CD14-positive monocyte (primary cell): ENCODE measurements around the gene CTNNA3. TPM values are rescaled to one million over a fixed set of nuclear protein-coding genes. Genes with fewer than 3 reads are reported as not detected.

Experiments used
- DNase-seq, 3 donors: peaks; one replicate each; pipeline ENCODE4 v3.0.0-alpha.2; 2011 to 2022
- H2AFZ ChIP-seq: 2 replicates; pipeline ENCODE4 v1.6.0; 2012; ENCODE audit warnings: mild to moderate bottlenecking, low read depth, low read length, inconsistent platforms; ENCODE audit not compliant: insufficient read depth, poor library complexity, severe bottlenecking
- H3K27ac ChIP-seq, 2 donors: 1 replicate in 1 of 2; 2 replicates in 1 of 2; pipeline ENCODE4 v1.5.1; 2012 to 2013; ENCODE audit warnings: low read length in 2 of 2, control low read depth in 1 of 2, inconsistent platforms in 1 of 2, low read depth in 1 of 2, mild to moderate bottlenecking in 1 of 2
- H3K27me3 ChIP-seq, 2 donors: one replicate each; pipeline versions ENCODE4 v1.6.0 to v1.6.1; 2011 to 2013; ENCODE audit warnings: low read length in 2 of 2; ENCODE audit not compliant: control insufficient read depth in 2 of 2, insufficient read depth in 2 of 2
- H3K36me3 ChIP-seq, 2 donors: replicated peaks in 1 of 2; 1 replicate in 1 of 2; 2 replicates in 1 of 2; pipeline versions ENCODE4 v1.5.1 to v1.6.1; 2012 to 2013; ENCODE audit warnings: low read length in 2 of 2, control low read depth in 1 of 2, inconsistent platforms in 1 of 2, mild to moderate bottlenecking in 1 of 2; ENCODE audit not compliant: insufficient read depth in 2 of 2, control insufficient read depth in 1 of 2
- H3K4me1 ChIP-seq, 2 donors: 1 replicate in 1 of 2; 2 replicates in 1 of 2; pipeline versions ENCODE4 v1.5.1 to v1.6.1; 2012 to 2013; ENCODE audit warnings: low read length in 2 of 2, control low read depth in 1 of 2, inconsistent platforms in 1 of 2, mild to moderate bottlenecking in 1 of 2, moderate library complexity in 1 of 2; ENCODE audit not compliant: insufficient read depth in 2 of 2, control insufficient read depth in 1 of 2
- H3K4me2 ChIP-seq: replicated peaks from 2 replicates; pipeline ENCODE3; 2012; ENCODE audit warnings: low read length, moderate library complexity, mild to moderate bottlenecking; ENCODE audit not compliant: poor library complexity, severe bottlenecking; ENCODE audit errors: extremely low read depth
- H3K4me3 ChIP-seq, 3 experiments: fragments of 200-600 bp in 1 of 3; sonication (generic) in 1 of 3; replicated peaks in 1 of 3; 1 replicate in 2 of 3; 2 replicates in 1 of 3; pipeline ENCODE4 v1.5.1; 2011 to 2013; ENCODE audit warnings: low read length in 3 of 3, mild to moderate bottlenecking in 3 of 3, control low read depth in 2 of 3, low read depth in 2 of 3, inconsistent platforms in 1 of 3, moderate library complexity in 1 of 3
- H3K79me2 ChIP-seq: 2 replicates; pipeline ENCODE4 v1.6.0; 2012; ENCODE audit warnings: mild to moderate bottlenecking, control low read depth, inconsistent platforms, low read length, moderate library complexity; ENCODE audit not compliant: insufficient read depth
- H3K9ac ChIP-seq: 2 replicates; pipeline ENCODE4 v1.6.0; 2017; ENCODE audit warnings: low read length, mild to moderate bottlenecking; ENCODE audit not compliant: insufficient read depth, poor library complexity, severe bottlenecking
- H3K9me3 ChIP-seq, 2 donors: replicated peaks in 1 of 2; 1 replicate in 1 of 2; 2 replicates in 1 of 2; pipeline versions ENCODE4 v1.5.1 to v1.6.1; 2012 to 2013; ENCODE audit warnings: low read length in 2 of 2, control low read depth in 1 of 2; ENCODE audit not compliant: control insufficient read depth in 1 of 2, insufficient read depth in 1 of 2
- H4K20me1 ChIP-seq: 2 replicates; pipeline ENCODE4 v1.6.0; 2012; ENCODE audit warnings: mild to moderate bottlenecking, low read length, control low read depth, moderate library complexity; ENCODE audit not compliant: insufficient read depth
- H3K27ac Mint-ChIP-seq, 7 donors: one replicate each; pipeline ENCODE4 v1.8.0; 2020; ENCODE audit warnings: mild to moderate bottlenecking in 7 of 7, mixed read lengths in 7 of 7, moderate library complexity in 6 of 7, inconsistent platforms in 2 of 7
- H3K27me3 Mint-ChIP-seq, 3 donors: one replicate each; pipeline ENCODE4 v1.8.0; 2021 to 2022; ENCODE audit warnings: low read depth in 3 of 3, mild to moderate bottlenecking in 3 of 3, mixed read lengths in 3 of 3, moderate library complexity in 3 of 3, inconsistent platforms in 1 of 3
- H3K36me3 Mint-ChIP-seq, 2 donors: one replicate each; pipeline ENCODE4 v1.8.0; 2020; ENCODE audit warnings: mixed read lengths in 2 of 2, inconsistent platforms in 1 of 2, mild to moderate bottlenecking in 1 of 2
- H3K4me1 Mint-ChIP-seq: one replicate; pipeline ENCODE4 v1.8.0; 2020; ENCODE audit warnings: mild to moderate bottlenecking, mixed read lengths
- H3K4me3 Mint-ChIP-seq, 2 donors: one replicate each; pipeline ENCODE4 v1.8.0; 2020; ENCODE audit warnings: mild to moderate bottlenecking in 2 of 2, mixed read lengths in 2 of 2, moderate library complexity in 1 of 2
- H3K9me3 Mint-ChIP-seq, 7 donors: one replicate each; pipeline ENCODE4 v1.8.0; 2020 to 2022; ENCODE audit warnings: mixed read lengths in 7 of 7, mild to moderate bottlenecking in 6 of 7, moderate library complexity in 6 of 7, inconsistent platforms in 2 of 7
- CTCF ChIP-seq: fragments of 200-600 bp; IDR thresholded peaks from one replicate; pipeline ENCODE4 v1.8.0; 2022; ENCODE audit warnings: antibody characterized with exemption, mild to moderate bottlenecking
- WGBS: methylation state at CpG from one replicate; pipeline ENCODE4 v1.1.5; 2013; ENCODE audit warnings: missing lambda C conversion rate; ENCODE audit not compliant: insufficient coverage; 5-methylcytosine and 5-hydroxymethylcytosine counted together
- intact Hi-C, 2 donors: fragments of 100-400 bp; cut with micrococcal nuclease; formaldehyde crosslinking; loops; one replicate each; pipeline versions ENCODE4 v1.15.0 to v1.15.1; 2023
- polyA plus RNA-seq, 3 donors: library from polyadenylated mRNA; depleted of rRNA in 1 of 3; unstranded in 2 of 3; stranded (reverse) in 1 of 3; fragments of 300-500 nt in 2 of 3; fragments of >200 nt in 1 of 3; fragmentation: Illumina TruSeq in 2 of 3; gene quantifications; 1 replicate in 2 of 3; 2 replicates in 1 of 3; pipeline ENCODE4 v1.2.3, GENCODE V29; 2012 to 2021

Gene CTNNA3
- polyA plus RNA-seq, 3 donors: not detected

GRCh38 chr10:66378117-66378876, 1317.7 kb downstream of the CTNNA3 start:
- Histone ChIP-seq H3K79me2 (no peaks in the 10 kb centered on the region), H3K9ac (no peak overlapping the region), H3K4me2 (no peak overlapping the region), H3K36me3 (no peaks in the 10 kb centered on the region), H3K9me3 (peaks cover 0 to 9% of the 10 kb centered on the region in 2 donors), H3K27me3 (no peaks in the 10 kb centered on the region), H3K4me1 (no peaks in the 10 kb centered on the region), H2AFZ (no peak overlapping the region), H4K20me1 (no peaks in the 10 kb centered on the region), H3K27ac (no peak overlapping the region), H3K4me3 (no peak overlapping the region)
- no peak for TF ChIP-seq CTCF
- no peak overlapping the region for H3K4me3 Mint-ChIP-seq
- peaks cover 0 to 2% (median 0%) of the 10 kb centered on the region in 3 donors for H3K27me3 Mint-ChIP-seq
- H3K27ac Mint-ChIP-seq: no peak overlapping the region
- intact Hi-C loops: no loop called here
- WGBS: 56% methylated on average over 1 of the region's 3 CpGs
- peaks cover 0 to 9% (median 5%) of the 10 kb centered on the region in 7 donors for H3K9me3 Mint-ChIP-seq
- DNase-seq: no peak
- no peaks in the 10 kb centered on the region for H3K36me3 Mint-ChIP-seq
- no peaks in the 10 kb centered on the region for H3K4me1 Mint-ChIP-seq

GRCh38 chr10:66368146-66368545, 1327.8 kb downstream of the CTNNA3 start:
- no peaks in the 10 kb centered on the region for H4K20me1 ChIP-seq
- Mint-ChIP-seq H3K9me3 (peaks cover 0 to 7% (median 2%) of the 10 kb centered on the region in 7 donors), H3K36me3 (no peaks in the 10 kb centered on the region), H3K27me3 (no peaks in the 10 kb centered on the region), H3K27ac (no peak overlapping the region), H3K4me1 (no peaks in the 10 kb centered on the region), H3K4me3 (no peak overlapping the region)
- H3K9ac ChIP-seq: no peak overlapping the region
- no CpG with 5 or more reads among the region's 2 CpGs for WGBS
- H3K27ac ChIP-seq: no peak overlapping the region
- H2AFZ ChIP-seq: no peak overlapping the region
- no peaks in the 10 kb centered on the region for H3K27me3 ChIP-seq
- H3K79me2 ChIP-seq: no peaks in the 10 kb centered on the region
- H3K4me2 ChIP-seq: no peak overlapping the region
- intact Hi-C loops: no loop called here
- no peak overlapping the region for H3K4me3 ChIP-seq
- no peaks in the 10 kb centered on the region for H3K9me3 ChIP-seq
- H3K4me1 ChIP-seq: no peaks in the 10 kb centered on the region
- no peak for DNase-seq
- no peak for TF ChIP-seq CTCF
- H3K36me3 ChIP-seq: no peaks in the 10 kb centered on the region
